BJ (cell line): ENCODE results near the gene PHLDB2. TPM values are rescaled to one million over a fixed set of nuclear protein-coding genes. Genes with fewer than 3 reads are reported as not detected.

Experiments used
- CTCF ChIA-PET: fragments of 350-600 bp; formaldehyde crosslinking; extraction: SDS; loops from one replicate; lab custom pipeline; 2021; ENCODE audit warnings: antibody characterized with exemption, inconsistent platforms; lab: Yijun Ruan, JAX
- POLR2A ChIA-PET: fragments of 300-600 bp; sonication (Branson Sonifier 250); formaldehyde crosslinking; extraction: SDS; loops from one replicate; lab custom pipeline; 2021; ENCODE audit warnings: antibody characterized with exemption; lab: Charles Lee
- DNase-seq: peaks from one replicate; pipeline ENCODE4 v3.0.0-alpha.2; 2011; ENCODE audit warnings: low read depth
- H3K27me3 ChIP-seq: 2 replicates; pipeline ENCODE4 v1.6.0; 2011; ENCODE audit warnings: low read length; ENCODE audit not compliant: control insufficient read depth, insufficient read depth
- H3K36me3 ChIP-seq: 2 replicates; pipeline ENCODE4 v1.5.1; 2011; ENCODE audit warnings: low read length; ENCODE audit not compliant: control insufficient read depth, insufficient read depth
- H3K4me3 ChIP-seq: 2 replicates; pipeline ENCODE4 v1.5.1; 2011; ENCODE audit warnings: low read depth, mild to moderate bottlenecking, control low read depth, low read length
- CTCF ChIP-seq: IDR thresholded peaks from 2 replicates; pipeline ENCODE4 v1.5.1; 2011; ENCODE audit warnings: low read depth, mild to moderate bottlenecking, control low read depth, inconsistent platforms, low read length, moderate library complexity; ENCODE audit not compliant: insufficient read depth
- polyA plus RNA-seq: library from polyadenylated mRNA; depleted of rRNA; stranded (reverse); fragments of >200 nt; gene quantifications from 2 replicates; pipeline ENCODE4 v1.2.3, GENCODE V29; 2011

The PHLDB2 gene
- polyA plus RNA-seq, 1 experiment: 44.7 TPM

GRCh38 chr3:111949712-111950111, 90.6 kb downstream of the PHLDB2 start:
- ChIA-PET CTCF (interaction anchor here (0.6 kb wide), 2 partner anchors 13 to 58 kb away, joined by 3 read pairs; no protein-coding TSS in a partner anchor), POLR2A (no interaction called here)
- Histone ChIP-seq H3K27me3 (no peaks in the 10 kb centered on the region), H3K4me3 (no peak overlapping the region), H3K36me3 (peaks cover 14% of the 10 kb centered on the region)
- no peak for TF ChIP-seq CTCF
- DNase-seq: no peak

- DNase-seq: no peak
- ChIA-PET POLR2A (no interaction called here), CTCF (no interaction called here)
- H3K36me3 ChIP-seq: peaks cover 16% of the 10 kb centered on the region
- no peak overlapping the region for H3K4me3 ChIP-seq
- H3K27me3 ChIP-seq: no peaks in the 10 kb centered on the region
- no peak for TF ChIP-seq CTCF
These were observed 92.0 kb downstream of the PHLDB2 start for GRCh38 chr3:111951032-111951431.

- H3K36me3 ChIP-seq: peaks cover 16% of the 10 kb centered on the region
- ChIA-PET POLR2A (interaction anchor here (0.6 kb wide), 1 partner anchor 114 kb away, joined by 3 read pairs; no protein-coding TSS in a partner anchor), CTCF (no interaction called here)
- no peaks in the 10 kb centered on the region for H3K27me3 ChIP-seq
- no peak for DNase-seq
- H3K4me3 ChIP-seq: no peak overlapping the region
- TF ChIP-seq CTCF: no peak
These were observed 93.0 kb downstream of the PHLDB2 start for GRCh38 chr3:111952086-111952485.

- CTCF ChIA-PET: no interaction called here
These were observed 93.9 kb downstream of the PHLDB2 start for GRCh38 chr3:111952866-111953450.

More at GRCh38 chr3:111952866-111953450, 93.9 kb downstream of the PHLDB2 start:
- POLR2A ChIA-PET: no interaction called here
- DNase-seq: no peak
- Histone ChIP-seq H3K36me3 (peaks cover 16% of the 10 kb centered on the region), H3K27me3 (no peaks in the 10 kb centered on the region), H3K4me3 (no peak overlapping the region)
- no peak for TF ChIP-seq CTCF
